NB4 (cell line): ENCODE measurements around the gene RXRB.

Source experiments
- DNase-seq: peaks from one replicate; pipeline ENCODE4 v3.0.0; 2010; ENCODE audit warnings: low read depth
- H3K4me3 ChIP-seq: one replicate; pipeline ENCODE4 v1.5.1; 2011; ENCODE audit warnings: mild to moderate bottlenecking, low read depth, low read length, moderate library complexity
- MYC ChIP-seq: IDR thresholded peaks from 2 replicates; pipeline ENCODE4 v1.6.1; 2011; ENCODE audit warnings: low read depth, low read length
- POLR2A ChIP-seq: IDR thresholded peaks from 2 replicates; pipeline ENCODE4 v1.6.1; 2011; ENCODE audit warnings: mild to moderate bottlenecking; ENCODE audit not compliant: insufficient read length; ENCODE audit errors: extremely low read depth
- TF ChIP-seq, protein P1 (sequence below): IDR thresholded peaks from one replicate; pipeline ENCODE4 v1.5.1; 2012; ENCODE audit warnings: low read depth, low read length
- TF ChIP-seq, protein P2 (sequence below): IDR thresholded peaks from 2 replicates; pipeline ENCODE4 v1.6.1; 2011; ENCODE audit warnings: low read depth, low read length

Gene RXRB

DNA sequence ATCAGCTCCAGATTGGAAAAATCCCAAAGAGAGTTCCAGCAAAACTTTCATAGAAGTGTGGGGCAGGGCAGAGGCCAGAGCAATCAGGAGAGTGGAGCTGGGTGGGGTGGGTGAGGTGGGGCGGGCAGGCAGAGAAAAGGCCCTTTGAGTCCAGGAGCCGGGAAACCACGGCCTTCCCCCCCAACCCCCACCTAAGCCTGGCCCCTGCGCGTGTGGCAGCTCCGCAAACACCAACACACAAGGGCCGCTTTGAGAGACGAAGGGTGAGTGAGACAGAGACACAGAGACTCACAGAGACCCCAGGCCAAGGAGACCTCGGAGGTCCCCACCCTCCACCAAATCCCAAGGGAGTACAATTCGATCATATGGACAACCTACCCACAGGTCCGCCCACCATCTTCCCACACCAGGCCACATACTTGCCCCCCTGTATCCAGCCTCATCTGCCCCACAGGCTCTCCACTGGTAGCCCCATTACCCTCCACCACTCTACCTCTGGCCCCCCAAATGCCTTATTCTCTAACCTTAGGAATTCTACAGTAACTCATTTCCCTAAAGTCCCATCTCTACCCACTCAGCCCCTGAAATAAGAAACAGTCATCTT, 9.9 kb downstream of the RXRB start:
- TF ChIP-seq MYC (no peak), POLR2A (no peak)
- TF ChIP-seq, protein P1, sequence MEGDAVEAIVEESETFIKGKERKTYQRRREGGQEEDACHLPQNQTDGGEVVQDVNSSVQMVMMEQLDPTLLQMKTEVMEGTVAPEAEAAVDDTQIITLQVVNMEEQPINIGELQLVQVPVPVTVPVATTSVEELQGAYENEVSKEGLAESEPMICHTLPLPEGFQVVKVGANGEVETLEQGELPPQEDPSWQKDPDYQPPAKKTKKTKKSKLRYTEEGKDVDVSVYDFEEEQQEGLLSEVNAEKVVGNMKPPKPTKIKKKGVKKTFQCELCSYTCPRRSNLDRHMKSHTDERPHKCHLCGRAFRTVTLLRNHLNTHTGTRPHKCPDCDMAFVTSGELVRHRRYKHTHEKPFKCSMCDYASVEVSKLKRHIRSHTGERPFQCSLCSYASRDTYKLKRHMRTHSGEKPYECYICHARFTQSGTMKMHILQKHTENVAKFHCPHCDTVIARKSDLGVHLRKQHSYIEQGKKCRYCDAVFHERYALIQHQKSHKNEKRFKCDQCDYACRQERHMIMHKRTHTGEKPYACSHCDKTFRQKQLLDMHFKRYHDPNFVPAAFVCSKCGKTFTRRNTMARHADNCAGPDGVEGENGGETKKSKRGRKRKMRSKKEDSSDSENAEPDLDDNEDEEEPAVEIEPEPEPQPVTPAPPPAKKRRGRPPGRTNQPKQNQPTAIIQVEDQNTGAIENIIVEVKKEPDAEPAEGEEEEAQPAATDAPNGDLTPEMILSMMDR = no peak
- TF ChIP-seq, protein P2, sequence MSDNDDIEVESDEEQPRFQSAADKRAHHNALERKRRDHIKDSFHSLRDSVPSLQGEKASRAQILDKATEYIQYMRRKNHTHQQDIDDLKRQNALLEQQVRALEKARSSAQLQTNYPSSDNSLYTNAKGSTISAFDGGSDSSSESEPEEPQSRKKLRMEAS = no peak
- no peak overlapping the region for H3K4me3 ChIP-seq

DNA sequence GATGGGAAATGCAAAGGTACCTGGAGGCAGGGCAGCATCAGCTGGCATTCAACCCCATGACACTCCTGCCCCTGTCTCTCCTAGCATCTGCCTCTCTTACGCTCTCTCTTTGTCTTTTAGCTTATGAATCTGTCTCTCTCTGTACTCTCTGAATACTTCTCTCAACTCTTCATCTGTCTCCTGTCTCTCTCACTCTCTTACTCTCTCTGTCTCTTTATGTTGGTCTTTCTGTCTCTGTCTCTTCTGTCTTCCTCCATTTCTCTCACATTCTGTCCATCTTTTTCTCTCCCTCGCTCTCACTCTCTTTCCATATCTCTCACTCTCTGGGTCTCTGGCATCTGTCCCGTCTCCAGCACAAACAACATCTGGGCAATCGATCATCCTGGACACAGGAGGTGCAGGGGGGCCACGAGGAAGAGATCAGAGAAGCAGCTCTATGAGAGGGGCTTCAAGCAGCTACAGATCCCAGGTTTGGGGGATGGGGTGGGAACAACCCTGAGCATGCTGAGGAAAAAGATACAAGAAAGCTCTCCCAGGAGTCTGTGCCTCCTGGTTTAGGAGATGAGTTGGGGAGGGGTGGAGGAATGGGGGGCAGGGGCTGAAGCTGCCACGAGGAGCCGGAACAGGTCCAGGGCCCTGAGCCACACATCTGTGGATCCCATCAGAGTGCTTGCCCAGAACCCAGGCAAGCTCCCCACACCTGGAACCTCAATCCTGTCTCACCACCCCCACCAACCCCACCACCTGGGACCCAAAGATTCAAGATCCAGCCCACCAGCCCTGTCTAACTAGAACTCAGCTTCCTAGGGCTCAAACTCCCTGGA, 10.6 kb downstream of the RXRB start:
- H3K4me3 ChIP-seq = no peak overlapping the region
- DNase-seq = no peak
- TF ChIP-seq, protein P2 = no peak
- TF ChIP-seq POLR2A (no peak), MYC (no peak)
- TF ChIP-seq, protein P1 = no peak

More for the DNA sequence above, 9.9 kb downstream of the RXRB start:
- no peak for DNase-seq

DNA sequence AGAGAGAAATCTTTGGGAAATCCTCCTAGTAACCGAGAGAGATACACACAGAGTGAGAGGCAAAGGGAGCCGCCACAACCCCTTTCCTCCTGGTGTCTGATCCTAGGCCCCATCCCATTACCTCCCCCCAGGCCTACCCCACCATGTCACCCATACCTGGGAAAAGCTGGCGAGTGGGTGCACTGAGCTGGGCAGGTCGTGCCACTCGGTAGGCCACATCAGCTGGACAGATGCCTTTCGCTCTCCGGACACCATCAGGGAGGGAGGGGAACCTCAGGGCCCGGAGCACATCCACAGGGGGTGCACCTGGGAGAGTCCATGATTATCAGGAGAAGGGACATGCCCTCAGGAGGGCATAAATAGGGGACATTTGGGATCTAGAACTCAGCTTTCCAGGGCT, 11.3 kb downstream of the RXRB start:
- TF ChIP-seq MYC (no peak), POLR2A (no peak)
- TF ChIP-seq, protein P2 = no peak
- TF ChIP-seq, protein P1 = no peak
- H3K4me3 ChIP-seq = no peak overlapping the region
- no peak for DNase-seq

DNA sequence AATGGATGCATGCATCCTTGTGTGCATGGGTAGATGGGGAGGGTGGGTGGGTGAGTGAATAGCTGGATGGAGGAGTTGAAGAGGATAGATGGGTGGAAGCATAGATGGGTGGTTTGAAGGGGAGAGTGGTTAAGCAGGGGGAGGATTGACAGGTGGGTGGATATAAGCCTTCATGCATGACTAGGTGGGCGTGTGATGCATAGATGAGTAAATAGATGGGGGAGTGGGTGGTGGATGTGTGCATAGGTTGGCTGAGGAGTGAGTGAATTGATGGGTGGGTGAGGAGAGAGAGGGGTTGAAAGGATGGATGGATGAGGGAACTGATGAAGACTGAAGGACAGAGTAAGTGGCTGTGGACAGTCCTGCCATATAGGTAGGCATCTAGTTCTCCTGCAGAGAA, 12.7 kb downstream of the RXRB start:
- no peak for DNase-seq
- no peak overlapping the region for H3K4me3 ChIP-seq
- TF ChIP-seq MYC (no peak), POLR2A (no peak)
- TF ChIP-seq, protein P1 = no peak
- TF ChIP-seq, protein P2 = no peak

DNA sequence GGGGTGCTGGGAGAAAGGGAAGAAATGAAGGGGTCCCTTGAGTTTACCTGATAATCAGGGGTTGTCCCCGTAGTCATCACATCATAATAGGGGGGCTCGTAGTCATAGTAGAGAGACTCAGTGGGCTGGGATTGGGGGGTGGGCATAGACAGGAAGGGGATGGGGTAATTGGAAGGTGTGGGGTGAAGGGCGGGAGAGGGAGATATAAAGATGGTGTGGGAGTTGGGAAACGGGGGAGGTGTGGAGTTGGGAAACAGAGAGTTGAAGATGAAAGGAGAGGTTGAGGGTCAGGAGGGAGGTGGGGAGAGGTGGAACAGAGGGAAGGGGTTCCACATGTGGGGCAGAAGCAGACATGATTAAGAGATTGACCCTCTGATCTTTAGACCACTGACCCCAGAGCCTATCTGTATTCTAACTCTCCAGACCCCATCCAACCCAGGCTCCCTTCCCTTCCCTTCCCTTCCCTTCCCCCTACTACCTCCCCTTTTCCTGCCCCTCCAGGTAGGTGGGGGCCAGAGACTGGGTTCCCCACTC, 14.7 kb downstream of the RXRB start:
- no peak for DNase-seq
- TF ChIP-seq, protein P1 = no peak
- TF ChIP-seq, protein P2 = no peak
- TF ChIP-seq MYC (no peak), POLR2A (no peak)
- no peak overlapping the region for H3K4me3 ChIP-seq
